ENCODE data around the gene IL2RA.

The IL2RA gene

GRCh38 chr10:5968037-5968680, 94.0 kb downstream of the IL2RA start:
- Histone ChIP-seq H3K4me3 (IDR thresholded peaks at IDR 0.05; ENCODE audit: insufficient read depth, low read depth, low read length) (no peak overlapping the region), H3K4me1 (ENCODE audit: low read depth, poor library complexity, severe bottlenecking) (peaks cover 14% of the 10 kb centered on the region), H3K9ac (no peak overlapping the region), H3K27me3 (ENCODE audit: insufficient read depth, low read depth) (no peaks in the 10 kb centered on the region), H4K20me1 (ENCODE audit: insufficient read depth) (no peaks in the 10 kb centered on the region), H3K4me2 (no peak overlapping the region), H2AFZ (ENCODE audit: low read depth) (no peak overlapping the region), H3K27ac (no peak overlapping the region), H3K79me2 (ENCODE audit: insufficient read depth, low read depth) (peaks cover 41% of the 10 kb centered on the region), H3K36me3 (ENCODE audit: insufficient read depth) (no peaks in the 10 kb centered on the region)
- TF ChIP-seq, protein P1, sequence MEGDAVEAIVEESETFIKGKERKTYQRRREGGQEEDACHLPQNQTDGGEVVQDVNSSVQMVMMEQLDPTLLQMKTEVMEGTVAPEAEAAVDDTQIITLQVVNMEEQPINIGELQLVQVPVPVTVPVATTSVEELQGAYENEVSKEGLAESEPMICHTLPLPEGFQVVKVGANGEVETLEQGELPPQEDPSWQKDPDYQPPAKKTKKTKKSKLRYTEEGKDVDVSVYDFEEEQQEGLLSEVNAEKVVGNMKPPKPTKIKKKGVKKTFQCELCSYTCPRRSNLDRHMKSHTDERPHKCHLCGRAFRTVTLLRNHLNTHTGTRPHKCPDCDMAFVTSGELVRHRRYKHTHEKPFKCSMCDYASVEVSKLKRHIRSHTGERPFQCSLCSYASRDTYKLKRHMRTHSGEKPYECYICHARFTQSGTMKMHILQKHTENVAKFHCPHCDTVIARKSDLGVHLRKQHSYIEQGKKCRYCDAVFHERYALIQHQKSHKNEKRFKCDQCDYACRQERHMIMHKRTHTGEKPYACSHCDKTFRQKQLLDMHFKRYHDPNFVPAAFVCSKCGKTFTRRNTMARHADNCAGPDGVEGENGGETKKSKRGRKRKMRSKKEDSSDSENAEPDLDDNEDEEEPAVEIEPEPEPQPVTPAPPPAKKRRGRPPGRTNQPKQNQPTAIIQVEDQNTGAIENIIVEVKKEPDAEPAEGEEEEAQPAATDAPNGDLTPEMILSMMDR (conservative IDR thresholded peaks at IDR 0.05; ENCODE audit: low read depth, low read length), result no peak

GRCh38 chr10:5965266-5965665, 96.9 kb downstream of the IL2RA start:
- Histone ChIP-seq H3K36me3 (ENCODE audit: insufficient read depth) (no peaks in the 10 kb centered on the region), H3K4me3 (IDR thresholded peaks at IDR 0.05; ENCODE audit: insufficient read depth, low read depth, low read length) (no peak overlapping the region), H4K20me1 (ENCODE audit: insufficient read depth) (no peaks in the 10 kb centered on the region), H2AFZ (ENCODE audit: low read depth) (no peak overlapping the region), H3K4me1 (ENCODE audit: low read depth, poor library complexity, severe bottlenecking) (peaks cover 12% of the 10 kb centered on the region), H3K4me2 (no peak overlapping the region), H3K9ac (no peak overlapping the region), H3K27me3 (ENCODE audit: insufficient read depth, low read depth) (no peaks in the 10 kb centered on the region), H3K27ac (no peak overlapping the region), H3K79me2 (ENCODE audit: insufficient read depth, low read depth) (peaks cover 15% of the 10 kb centered on the region; the same call in 1 of the 2 replicates)
- TF ChIP-seq, protein P1 (conservative IDR thresholded peaks at IDR 0.05; ENCODE audit: low read depth, low read length), result no peak

- Histone ChIP-seq H3K27me3 (ENCODE audit: insufficient read depth, low read depth) (no peaks in the 10 kb centered on the region), H3K4me1 (ENCODE audit: low read depth, poor library complexity, severe bottlenecking) (peaks cover 12% of the 10 kb centered on the region), H3K36me3 (ENCODE audit: insufficient read depth) (no peaks in the 10 kb centered on the region; the same call in 1 of the 2 replicates), H3K27ac (no peak overlapping the region), H2AFZ (ENCODE audit: low read depth) (no peak overlapping the region), H4K20me1 (ENCODE audit: insufficient read depth) (no peaks in the 10 kb centered on the region), H3K4me3 (IDR thresholded peaks at IDR 0.05; ENCODE audit: insufficient read depth, low read depth, low read length) (no peak overlapping the region), H3K9ac (no peak overlapping the region), H3K4me2 (no peak overlapping the region), H3K79me2 (ENCODE audit: insufficient read depth, low read depth) (peaks cover 10% of the 10 kb centered on the region; the same call in 1 of the 2 replicates)
- TF ChIP-seq, protein P1 (conservative IDR thresholded peaks at IDR 0.05; ENCODE audit: low read depth, low read length), result no peak
Observed at GRCh38 chr10:5964736-5965135, 97.4 kb downstream of the IL2RA start.

- peaks cover 12% of the 10 kb centered on the region for H3K4me1 ChIP-seq (ENCODE audit: low read depth, poor library complexity, severe bottlenecking)
- H3K27ac ChIP-seq, result no peak overlapping the region
- H3K4me3 ChIP-seq (IDR thresholded peaks at IDR 0.05; ENCODE audit: insufficient read depth, low read depth, low read length), result no peak overlapping the region
- H3K36me3 ChIP-seq (ENCODE audit: insufficient read depth), result no peaks in the 10 kb centered on the region; the same call in 1 of the 2 replicates
- H2AFZ ChIP-seq (ENCODE audit: low read depth), result no peak overlapping the region
- no peak overlapping the region for H3K4me2 ChIP-seq
- TF ChIP-seq, protein P1 (conservative IDR thresholded peaks at IDR 0.05; ENCODE audit: low read depth, low read length), result no peak
- H3K27me3 ChIP-seq (ENCODE audit: insufficient read depth, low read depth), result no peaks in the 10 kb centered on the region
- H3K79me2 ChIP-seq (ENCODE audit: insufficient read depth, low read depth), result peaks cover 2% of the 10 kb centered on the region; the same call in 1 of the 2 replicates
- H4K20me1 ChIP-seq (ENCODE audit: insufficient read depth), result no peaks in the 10 kb centered on the region
- H3K9ac ChIP-seq, result no peak overlapping the region
Observed at GRCh38 chr10:5963591-5963990, 98.6 kb downstream of the IL2RA start.

Measured in KMS-11 (cell line).